Ramos (cell line): ENCODE measurements around the gene WASHC2A.
"Not testable (repeated sequence)": the region's sequence is repeated elsewhere in the genome, so short reads cannot be mapped to it uniquely, and the experiment has no call there.

Source experiments
- in situ Hi-C: fragments of 300-500 bp; cut with MboI; formaldehyde crosslinking; loops from one replicate; pipeline ENCODE4 v1.14.3; 2022; ENCODE audit warnings: low sequenced_read_pairs; ENCODE audit not compliant: unreplicated experiment

WASHC2A gene

DNA sequence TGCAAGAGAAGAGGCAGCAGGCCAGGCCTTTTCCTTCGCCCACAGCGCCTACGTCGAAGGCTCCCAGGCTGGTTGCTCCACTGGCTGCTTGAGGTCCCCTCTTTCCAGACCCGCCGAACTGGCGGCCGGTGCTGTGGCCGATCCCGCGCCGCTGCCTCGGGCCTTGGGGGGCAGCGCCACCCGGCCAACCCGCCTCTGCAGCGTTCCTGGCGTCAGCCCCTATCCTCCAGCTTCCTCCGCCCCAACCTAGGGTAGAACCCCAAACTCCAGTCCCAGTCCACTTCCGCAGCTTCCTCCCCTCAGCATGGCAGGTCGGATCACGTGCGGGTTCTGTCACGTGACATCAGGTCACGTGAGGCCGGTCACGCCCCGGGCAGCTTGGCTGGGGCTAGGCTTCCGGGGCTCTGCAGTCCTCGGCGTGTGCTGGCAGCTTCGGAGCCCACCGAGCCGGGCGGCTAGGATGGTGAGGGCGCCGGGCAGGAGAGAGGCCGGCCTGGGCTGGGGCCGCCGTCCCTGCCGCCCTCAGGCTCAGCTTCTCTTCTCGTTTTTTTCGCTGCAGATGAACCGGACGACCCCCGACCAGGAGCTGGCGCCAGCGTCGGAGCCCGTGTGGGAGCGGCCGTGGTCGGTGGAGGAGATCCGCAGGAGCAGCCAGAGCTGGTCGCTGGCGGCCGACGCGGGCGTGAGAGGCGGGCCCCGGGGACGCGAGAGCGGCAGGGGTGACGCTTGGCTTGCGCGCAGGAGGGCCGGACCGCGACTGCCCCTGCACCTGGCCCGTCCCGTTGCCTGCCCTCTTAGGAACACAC, at the start of gene WASHC2A:
Gene WASHC2A, plus strand, starts transcription at position 409 of the 806 bp plus-strand sequence. Its CDS starts 52 bp downstream, at position 461.
- in situ Hi-C loops = not testable (repeated sequence)

GRCh38 chr10:50019279-50019678, 48.5 kb upstream of the WASHC2A start:
- in situ Hi-C loops = not testable (repeated sequence)

DNA sequence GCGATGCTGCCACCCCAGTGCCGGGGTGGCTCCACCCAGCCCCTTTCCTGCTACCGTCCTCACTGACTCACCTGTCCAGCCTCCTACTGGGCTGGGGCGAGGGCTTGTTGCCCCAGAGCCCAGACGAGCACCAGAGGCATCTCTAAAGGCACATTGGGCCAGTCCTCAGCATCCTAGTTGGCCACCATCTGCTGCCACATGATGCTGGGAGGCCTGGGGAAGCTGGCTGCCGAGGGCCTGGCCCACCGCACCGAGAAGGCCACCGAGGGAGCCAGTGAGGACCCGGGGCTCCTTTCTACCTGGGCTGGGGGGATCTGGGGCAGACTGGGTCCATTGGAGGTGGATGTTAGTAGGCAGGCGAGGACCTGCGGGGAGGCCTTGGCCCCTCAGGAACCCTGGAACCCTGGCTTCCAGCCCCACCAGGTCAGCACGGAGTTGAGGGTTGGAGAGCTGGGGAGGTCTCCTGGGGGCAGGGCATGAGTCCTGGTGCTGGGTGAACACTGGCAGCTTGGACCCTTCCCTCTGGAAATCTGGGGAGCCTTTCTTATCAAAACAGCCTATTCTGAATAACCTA, 47.2 kb upstream of the WASHC2A start:
- in situ Hi-C loops = not testable (repeated sequence)

DNA sequence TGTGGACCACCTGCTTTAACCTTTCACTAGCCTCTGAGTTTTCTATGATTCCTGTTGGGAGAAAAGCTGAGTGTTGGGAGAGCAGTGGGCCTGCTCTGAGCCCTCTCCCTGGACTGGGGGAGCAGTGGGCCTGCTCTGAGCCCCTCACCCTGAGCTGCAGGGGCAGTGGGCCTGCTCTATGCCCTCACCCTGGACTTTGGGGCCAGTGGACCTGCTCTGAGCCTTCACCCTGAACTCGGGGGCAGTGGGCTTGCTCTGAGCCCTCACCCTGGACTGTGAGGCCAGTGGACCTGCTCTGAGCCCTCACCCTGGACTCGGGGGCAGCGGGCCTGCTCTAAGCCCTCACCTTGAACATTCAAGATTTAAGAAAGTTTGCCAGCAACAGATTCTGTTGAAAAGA, 46.1 kb upstream of the WASHC2A start:
- in situ Hi-C loops = no loop called here

- in situ Hi-C loops = not testable (repeated sequence)
Measured at GRCh38 chr10:50024716-50025383, 42.9 kb upstream of the WASHC2A start.

DNA sequence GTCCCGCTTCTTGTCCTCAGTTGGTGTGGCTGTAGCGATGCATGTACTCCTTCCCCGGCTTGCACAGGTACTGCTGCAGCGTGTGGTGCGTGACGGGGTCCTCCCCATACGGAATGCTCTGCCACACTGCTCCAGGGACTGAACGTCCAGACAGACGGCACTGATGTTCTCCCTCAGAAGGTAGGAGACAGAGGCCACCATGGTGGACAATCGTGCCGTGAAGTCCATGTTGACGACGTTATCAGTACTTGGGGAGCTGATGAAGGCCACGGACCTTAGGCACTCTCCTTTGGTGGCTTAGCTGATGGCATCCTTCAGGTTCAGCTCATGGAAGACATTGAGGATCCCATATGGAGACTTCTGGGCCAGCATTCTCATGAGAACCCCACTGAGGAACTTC, 42.1 kb upstream of the WASHC2A start:
- in situ Hi-C loops = no loop called here

- in situ Hi-C loops = no loop called here
Measured at GRCh38 chr10:50027195-50027594, 40.6 kb upstream of the WASHC2A start.

DNA sequence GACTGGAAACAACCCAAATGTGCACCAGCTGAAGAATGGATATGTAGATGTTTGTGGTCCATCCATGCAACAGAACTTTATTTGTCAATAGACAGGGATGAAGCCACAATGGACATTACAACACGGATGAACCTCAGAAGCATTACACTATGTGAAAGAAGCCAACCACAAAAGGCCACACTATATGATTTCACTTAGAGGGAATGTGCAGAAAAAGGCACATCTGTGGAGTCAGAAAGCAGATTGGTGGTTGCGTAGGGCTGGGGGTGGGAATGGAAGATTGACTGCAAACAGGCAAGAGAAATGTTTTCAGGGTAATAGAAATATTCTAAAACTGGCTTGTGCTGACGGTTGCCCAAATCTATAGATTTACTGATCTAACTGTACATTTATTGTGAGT, 34.3 kb upstream of the WASHC2A start:
- in situ Hi-C loops = no loop called here

- in situ Hi-C loops = not testable (repeated sequence)
Measured at GRCh38 chr10:50035337-50035736, 32.4 kb upstream of the WASHC2A start.

DNA sequence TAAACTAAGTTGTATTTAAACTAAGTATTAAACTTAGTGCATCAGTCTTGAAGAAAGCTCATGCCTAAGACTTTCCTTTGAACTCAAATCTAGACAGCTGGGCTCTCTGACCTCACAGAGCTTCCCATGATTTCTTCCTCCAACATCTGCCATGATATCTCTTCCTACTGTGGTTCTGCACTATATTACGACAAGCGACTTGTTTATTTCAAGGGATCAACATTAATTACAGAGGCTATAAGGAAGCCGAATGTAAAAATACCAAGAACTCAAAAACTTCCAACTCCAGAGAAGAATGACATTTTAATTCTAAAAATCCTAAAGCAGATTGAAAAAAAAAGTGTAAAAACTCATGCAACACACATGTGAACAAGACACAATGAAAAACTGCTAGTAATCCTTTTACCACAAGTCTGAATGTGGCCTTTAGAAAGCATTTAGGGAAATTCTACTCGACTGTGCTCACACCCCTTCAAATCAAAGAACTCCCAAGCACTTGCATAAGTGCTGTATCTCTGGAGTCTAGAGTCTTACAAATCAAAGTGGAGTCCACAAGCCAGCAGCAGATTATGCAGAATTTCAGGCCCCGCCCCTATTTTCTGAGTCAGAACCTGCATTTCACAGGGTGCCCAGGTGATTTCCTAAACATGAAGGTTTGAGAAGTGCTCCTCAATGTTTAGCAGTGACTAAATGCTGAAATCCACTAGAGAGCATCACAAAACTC, 22.7 kb upstream of the WASHC2A start:
- in situ Hi-C loops = no loop called here

DNA sequence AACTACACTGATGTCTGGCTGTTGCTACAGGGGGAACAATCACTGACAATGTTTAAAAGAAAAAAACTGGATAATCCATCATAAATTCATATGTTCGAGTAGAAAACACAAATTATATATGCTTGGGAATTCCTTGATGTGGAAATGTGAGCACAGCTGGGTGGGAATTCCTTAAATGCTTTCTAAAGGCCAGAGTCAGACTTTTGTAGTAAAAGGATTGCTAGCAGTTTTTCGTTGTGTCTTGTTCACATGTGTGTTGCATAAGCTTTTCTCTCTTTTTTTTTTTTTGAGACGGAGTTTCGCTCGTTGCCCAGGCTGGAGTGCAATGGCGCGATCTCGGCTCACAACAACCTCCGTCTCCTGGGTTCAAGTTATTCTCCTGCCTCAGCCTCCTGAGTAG, 21.3 kb upstream of the WASHC2A start:
- in situ Hi-C loops = not testable (repeated sequence)

- in situ Hi-C loops = not testable (repeated sequence)
Measured at GRCh38 chr10:50047594-50047993, 20.2 kb upstream of the WASHC2A start.

DNA sequence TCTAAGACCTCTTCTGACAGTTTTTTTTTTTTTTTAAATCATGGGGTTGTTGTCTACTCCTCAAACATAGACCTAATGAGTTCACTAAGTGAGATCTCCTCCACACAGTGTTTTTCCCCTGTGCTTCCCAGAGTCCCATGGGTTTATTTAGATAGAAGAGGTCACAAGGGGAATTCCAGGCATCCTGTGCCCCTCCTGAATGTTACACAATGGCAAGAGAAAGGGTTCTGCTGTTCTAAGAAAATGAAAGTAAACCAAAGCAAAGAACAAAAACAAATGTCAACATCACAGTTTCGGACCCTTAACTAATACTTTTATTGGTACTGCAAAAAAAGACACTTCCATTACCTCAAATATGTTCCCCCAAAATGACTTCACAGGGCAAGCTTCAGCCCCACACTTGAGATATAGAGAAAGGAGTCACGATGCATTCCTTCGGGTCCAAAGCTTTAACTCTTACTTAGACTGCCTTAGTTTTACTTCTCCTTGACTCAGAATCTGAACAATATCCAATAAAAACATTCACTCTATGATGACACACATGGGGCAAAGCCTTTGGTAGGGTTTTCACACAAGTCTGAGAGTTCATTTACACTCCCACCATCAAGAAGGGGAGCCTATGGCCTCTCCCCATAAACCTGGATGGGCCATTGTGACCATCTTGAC, 15.6 kb upstream of the WASHC2A start:
- in situ Hi-C loops = not testable (repeated sequence)

DNA sequence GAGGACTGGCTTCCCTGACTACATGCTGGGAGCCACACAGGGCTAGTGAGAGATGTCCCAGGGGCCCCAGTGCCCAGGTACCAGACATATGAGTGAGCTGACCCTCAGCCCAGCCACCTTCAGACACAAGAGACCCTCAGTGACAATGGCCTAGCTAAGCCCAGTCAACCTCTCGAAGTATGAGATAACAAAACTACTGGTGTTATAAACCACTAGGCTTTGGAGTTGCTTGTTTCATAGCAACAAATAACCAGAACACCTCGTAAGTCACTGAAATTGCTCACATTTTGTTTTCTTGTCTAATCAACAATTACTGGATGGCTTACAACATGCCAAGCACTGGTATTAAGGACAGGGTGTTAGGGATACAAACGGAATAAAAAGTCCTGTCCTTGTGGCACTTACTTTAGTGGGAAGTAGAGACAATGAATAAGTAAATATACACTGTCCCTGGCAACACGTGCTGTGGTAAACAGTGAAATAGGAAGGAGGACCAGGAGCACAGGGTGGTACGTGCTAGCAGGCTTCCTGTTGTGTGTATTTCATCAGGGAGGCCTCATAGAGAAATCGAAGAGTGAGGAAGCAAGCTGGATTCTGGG, 14.9 kb upstream of the WASHC2A start:
- in situ Hi-C loops = not testable (repeated sequence)

DNA sequence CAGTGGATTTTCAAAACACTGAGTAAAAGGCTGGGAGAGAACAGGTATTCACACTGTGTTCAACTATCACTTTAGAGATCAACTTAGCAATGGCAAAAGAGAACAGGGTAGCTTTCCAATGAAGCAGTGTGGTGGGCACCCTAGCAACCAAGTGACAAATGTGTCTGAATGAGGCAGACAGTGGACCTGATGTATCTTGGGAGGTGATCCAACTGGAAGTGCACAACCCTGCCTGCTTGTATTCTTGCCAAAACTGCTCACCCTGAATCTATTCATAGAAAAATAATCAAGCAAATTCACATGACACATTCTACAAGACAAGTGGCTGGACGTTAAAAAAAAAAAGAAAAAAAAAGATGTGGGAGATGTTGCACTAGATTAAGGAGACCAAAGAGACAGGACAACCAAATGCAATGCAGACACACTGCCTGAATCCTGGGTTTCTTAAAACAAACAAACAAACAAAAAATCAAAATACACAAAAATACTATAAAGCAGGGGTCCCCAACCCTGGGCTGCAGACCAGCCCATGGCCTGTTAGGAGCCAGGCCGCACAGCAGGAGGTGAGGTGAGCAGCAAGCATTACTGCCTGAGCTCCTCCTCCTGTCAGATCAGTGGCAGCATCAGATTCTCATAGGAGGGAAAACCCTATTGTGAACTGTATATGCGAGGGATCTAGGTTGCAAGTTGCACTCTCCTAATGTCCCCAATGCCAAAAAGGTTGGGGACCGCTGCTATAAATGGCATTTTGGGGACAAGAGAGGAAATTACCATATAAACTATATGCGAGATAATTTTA, 12.1 kb upstream of the WASHC2A start:
- in situ Hi-C loops = not testable (repeated sequence)

DNA sequence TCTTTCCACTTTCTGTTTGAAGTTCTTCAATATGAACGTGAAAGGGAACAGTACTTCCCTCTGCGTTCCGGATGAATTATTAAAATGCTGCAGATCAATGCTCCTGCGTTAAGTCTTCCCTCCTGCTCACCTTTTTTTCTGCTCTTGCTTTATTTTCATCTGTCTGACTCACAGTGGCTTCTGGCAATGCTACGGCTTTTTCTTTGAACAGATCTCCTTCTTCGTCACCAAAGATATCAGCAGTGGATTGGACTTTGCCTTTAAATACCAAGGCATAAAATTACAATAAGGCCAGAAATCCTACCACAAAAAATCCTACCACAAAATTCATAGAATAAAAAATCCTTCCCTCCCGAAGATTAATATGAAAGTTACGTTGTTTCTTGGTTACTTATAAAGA, 11.1 kb upstream of the WASHC2A start:
- in situ Hi-C loops = not testable (repeated sequence)

- in situ Hi-C loops = not testable (repeated sequence)
Measured at GRCh38 chr10:50058727-50059126, 9.0 kb upstream of the WASHC2A start.

- in situ Hi-C loops = not testable (repeated sequence)
Measured at GRCh38 chr10:50059946-50060345, 7.8 kb upstream of the WASHC2A start.

DNA sequence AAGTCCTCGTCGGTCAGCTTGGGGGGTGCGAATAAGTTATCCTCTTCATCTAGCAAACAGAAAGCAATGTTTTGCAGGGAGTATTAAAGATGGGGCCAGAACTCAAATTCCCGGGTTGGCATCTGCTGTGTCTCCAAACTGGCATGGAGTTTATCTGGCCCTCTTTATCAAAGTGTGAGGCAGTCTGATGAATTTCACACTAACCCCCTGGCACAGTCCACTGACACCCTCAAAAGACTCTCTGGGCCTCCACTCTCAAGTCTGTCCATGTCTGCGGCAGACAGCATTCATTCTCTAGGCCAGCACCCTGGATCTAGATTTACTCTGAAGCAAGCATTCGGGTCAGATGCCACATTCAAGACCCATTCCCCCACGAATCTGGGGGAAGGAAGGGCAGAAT, 6.2 kb upstream of the WASHC2A start:
- in situ Hi-C loops = not testable (repeated sequence)
